NCI-H2227 treated with DMSO at 0.1 percent for 48 hours (cell line): ENCODE measurements around the gene NRG3.

Source experiments
- DNase-seq: peaks from one replicate; lab custom pipeline; 2025; lab: John Stamatoyannopoulos, UW

Gene NRG3

DNA sequence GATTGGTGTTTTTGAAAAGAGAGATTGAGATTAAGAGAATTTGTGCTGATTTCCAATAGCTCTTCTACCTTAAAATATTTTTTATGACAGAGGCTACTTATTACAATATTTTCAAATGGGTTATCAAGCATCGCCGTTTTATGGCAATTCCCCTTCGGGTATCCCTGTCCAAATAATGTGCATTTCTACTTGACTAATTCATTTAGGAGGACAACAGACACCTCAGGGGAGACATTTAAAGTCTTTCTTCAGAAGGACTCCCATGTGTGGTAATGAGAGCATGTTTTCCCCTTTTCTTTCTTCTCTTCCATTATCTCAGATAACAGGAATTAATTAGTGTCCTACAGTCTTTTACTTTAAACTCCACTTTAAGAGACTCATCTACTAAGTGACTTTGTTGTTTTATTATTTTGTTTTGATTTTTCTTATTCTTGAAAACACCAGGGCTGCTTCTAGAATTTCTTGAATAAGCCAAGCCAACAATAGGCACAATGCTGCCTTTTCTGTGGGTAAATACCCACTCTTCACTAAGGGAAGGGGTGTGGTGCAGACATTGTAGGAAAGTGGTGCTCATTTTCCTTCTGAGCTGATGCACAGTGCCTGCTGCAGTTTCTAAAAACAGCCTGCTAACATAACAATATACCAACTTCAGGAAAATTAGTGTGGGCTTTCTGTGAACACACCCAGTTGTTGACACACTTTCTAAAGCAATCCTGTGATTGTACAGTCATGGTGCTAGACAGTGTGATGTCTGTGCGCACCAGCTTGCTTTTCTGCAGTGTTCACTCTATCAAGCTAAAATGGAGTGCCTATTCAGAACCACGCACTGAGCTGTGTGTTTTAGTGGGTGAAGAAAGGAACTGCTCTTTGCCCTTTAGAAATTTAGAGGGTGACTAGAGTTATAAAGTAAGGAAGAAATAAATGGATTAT, 597.7 kb downstream of the NRG3 start:
- no peak for DNase-seq

DNA sequence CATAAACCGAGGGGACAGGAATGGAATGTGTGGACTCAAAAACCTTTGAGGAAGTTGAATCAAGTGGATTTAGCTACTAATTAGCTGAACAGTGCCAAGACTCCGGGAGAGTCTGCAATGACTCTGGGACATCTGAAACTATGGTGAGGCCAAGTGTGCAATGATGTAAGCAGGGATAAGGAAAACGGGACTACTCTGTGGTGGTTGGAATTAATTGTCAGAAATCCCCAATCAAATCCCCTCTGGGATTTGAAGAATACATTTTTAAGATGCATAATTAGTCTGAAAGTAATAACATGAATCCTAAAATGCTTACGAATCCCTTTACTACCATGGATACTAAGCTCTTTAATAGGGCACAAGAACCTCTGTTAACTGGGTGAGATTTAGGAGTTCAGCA, 602.8 kb downstream of the NRG3 start:
- DNase-seq = no peak

DNA sequence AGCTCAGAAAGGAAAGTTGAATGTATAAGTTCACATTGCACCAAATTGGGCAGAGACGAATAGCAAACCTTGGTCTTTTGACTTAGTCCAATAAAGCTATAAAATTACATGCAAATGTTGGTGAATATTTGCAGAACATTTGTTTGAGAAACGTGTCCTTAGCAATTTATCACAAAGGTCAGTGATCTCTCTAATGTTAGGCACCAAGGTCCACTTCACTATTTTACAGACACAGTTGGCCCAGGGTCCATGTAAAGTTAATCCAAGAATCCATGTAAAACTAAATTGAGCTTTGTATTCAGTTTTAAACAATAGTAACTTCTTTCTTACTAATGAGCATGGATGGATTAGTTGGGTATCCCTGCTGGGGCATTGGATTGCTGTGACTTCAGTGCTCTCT, 617.7 kb downstream of the NRG3 start:
- DNase-seq = no peak

DNA sequence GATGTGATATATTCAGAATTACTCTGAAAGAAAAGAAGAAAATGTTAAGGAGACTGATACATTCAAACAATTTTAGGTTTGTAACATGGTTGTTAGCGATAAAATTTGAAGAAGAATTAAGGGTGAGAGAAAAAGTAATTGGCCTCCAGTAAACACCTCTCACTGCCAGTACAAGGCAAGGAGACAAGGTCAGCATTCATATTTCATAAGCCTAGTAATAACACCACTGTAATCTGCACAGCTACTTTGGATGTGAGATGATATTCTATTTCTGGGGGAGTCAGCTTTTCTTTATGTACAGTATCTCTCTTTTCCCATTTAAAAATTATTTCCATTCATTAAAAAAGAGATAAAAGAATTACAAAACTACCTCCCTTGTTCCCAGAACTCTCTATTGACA, 621.1 kb downstream of the NRG3 start:
- DNase-seq = no peak

DNA sequence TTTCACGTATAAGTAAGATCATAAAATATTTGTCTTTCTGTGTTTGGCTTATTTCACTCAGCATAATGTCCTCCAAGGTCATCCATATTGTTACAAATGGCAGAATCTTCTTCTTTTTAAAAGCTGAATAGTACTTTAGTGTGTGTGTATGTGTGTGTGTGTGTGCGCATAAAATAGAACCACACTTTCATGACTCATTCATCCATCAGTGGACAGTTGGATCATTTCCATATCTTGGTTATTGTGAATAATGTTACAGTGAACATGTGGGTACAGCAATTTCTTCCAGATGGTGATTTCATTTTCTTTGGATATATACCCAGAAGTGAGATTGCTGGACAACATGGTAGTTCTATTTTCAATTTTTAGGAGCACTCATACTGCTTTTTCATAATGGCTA, 622.4 kb downstream of the NRG3 start:
- no peak for DNase-seq

DNA sequence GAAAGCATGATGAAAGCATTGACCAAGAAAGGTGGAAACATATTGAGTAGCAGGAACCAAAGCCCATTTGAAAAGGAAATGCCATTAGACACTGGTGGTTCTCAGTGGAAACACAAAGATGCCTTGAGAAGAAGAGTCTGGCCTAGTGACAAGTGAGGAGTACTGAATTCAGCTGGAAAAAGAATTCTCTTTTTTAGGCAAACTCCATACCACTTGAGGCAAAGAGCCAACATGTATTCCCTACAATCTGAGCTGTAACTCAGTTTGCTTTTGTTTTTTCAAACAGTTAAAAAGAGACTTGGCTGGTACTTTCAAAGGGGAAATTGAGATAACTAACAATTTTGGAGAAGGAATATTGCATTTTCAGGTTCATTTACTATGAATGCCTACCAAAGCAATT, 624.0 kb downstream of the NRG3 start:
- no peak for DNase-seq

DNA sequence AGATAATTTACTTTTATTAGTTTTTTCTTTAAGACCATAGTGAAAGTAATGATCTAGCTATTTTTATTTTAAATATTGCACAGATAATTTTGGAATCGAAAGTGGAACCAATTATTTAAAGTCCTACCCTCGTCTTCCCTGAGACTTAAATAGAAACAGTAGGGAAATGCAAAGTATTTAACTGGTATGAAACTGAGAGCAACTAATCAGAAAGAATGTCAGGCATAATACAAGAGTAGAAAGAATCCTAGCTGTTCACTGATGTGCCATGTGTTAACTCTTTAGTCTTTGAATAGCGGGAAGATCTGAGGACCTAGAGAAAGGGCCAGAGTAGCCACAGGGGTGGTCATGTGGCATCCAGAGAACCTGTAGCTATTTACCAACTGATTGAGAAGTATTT, 630.0 kb downstream of the NRG3 start:
- no peak for DNase-seq

DNA sequence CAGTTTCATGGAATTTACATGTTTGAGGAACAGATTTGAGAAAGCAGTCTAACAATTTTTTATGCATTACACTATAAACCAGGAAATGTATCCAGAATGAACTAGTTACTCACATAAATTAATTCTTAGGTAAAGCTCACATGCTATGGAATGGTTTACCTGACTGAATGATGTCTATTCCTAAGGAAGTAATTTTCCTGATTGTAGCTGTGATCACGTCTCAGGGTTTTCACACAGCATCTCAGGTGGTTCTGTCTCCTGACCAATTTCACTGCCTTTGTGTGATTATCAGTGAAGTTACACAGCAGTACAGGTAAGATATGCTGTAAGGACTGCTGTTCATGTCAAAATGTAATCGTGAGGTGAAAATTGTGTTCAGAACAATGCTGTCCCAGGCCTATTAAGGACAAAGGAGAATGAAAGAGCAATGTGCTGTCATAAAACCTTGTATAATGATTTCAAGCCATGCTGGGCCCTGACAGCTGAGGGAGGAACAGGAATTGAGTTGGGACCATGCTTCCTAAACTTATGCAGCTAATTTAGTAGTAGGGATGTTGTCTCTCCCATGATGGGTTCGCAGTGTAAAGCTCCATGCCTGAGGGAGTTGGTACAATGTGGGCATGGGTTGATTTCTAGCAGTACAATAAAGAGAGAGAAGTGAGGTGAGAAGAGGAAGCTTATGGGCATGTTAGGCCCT, 631.8 kb downstream of the NRG3 start:
- no peak for DNase-seq

DNA sequence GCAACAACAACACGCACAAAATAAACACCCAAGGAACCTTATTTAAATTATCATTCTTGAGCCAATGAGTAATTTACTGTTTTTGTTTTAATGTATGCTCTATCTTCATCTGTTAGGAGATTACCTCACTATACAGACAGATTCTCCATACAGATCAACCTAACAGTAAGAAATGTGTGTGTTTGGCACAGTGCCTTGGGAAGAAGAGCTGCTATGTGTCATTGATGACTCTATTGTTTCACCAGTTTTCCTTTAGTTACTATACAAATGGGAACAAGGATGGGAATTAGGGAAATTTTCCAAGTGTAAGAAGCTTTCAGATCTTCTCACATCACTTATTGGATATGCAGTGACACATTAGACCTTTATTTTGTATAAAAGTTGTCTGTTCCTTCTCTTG, 640.3 kb downstream of the NRG3 start:
- DNase-seq = no peak

DNA sequence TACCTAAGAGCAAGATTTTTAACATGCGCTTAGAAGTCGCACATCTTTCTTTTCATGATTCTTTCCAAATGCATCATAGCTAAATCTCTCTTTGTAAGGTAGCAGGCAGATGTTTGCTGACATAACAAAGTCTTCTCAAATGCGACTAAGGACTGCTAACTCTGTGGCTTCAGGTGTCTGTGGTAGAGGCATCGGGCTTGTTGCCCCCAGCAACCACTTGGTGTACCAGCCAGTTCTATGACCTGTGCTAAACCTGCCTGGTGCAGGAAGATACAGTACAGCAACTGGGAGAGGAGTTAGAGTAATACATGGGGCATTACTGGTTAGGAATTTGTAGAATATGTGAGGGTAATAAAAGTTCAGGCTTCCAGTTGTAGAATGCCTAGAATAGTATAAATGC, 654.1 kb downstream of the NRG3 start:
- DNase-seq = no peak

DNA sequence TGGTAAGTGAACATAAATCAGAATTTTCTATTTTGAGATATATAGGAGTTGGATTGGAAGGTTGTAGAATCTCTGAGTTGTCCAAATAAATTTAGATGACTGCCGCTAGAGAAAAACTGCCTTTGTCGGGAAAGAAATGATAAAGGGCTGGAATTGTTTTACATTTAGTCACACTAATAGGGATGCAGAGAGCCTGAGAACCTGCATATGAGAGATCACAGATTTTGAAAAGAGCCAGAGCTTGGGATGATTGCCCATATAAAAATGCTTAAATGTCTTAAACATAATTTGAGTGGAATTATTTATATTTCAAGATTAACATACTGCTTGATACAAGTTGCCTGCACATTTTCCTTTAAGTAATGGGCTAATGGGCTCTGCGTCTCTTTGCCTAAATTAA, 660.5 kb downstream of the NRG3 start:
- no peak for DNase-seq

DNA sequence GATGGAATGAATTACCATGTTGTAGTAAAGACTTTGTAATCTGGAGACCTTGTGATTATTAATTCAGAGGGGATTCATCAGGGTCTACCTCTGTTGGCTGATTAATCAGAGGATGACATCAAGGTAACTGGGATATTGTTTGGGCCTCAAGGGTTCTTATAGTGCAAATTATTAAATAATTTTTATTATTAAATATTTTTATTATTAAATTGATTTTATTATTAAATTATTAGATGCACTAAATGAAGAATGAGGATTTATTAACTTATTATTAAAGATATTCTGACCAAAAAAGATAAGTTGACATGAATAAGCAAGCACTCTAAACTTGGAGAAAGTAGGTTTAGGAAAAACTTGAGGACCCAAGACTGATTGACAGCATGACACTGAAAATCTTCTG, 661.7 kb downstream of the NRG3 start:
- no peak for DNase-seq

DNA sequence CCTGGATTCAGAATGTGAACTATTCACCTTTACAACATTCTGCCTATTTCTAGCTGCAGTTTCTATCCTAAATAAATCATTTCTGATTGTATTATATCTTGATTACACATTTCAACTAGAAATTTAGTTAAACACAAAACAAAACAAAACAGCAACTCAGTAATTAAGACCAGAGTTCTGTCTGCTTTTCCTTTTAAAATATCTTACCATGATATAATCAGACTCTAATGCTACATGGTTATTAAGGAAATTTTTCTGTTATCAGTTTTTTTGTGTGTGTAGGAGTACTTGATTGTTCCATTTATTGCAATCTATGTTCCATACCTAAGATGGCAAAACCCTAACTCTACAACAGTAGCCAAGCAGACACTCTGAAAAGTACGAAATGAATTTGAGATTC, 663.3 kb downstream of the NRG3 start:
- DNase-seq = no peak

DNA sequence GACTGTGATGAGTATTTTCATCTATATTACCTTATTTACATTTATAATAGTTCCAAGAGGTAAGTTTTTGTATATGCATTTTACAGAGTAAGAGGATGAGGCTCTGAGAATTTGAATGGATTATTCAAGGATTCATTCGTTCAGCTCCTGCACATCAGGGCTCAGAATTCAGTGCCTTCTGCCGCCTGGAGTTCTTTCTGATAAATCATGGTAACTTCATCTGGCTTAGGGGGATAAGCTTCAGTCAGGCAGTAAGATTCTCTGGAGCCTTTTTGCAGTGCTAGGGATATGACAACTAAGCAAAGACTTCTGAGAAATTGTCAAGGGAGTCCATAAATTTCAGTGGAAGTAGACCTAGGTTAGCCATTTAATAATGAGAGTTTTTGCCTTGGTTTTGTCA, 668.6 kb downstream of the NRG3 start:
- DNase-seq = no peak

DNA sequence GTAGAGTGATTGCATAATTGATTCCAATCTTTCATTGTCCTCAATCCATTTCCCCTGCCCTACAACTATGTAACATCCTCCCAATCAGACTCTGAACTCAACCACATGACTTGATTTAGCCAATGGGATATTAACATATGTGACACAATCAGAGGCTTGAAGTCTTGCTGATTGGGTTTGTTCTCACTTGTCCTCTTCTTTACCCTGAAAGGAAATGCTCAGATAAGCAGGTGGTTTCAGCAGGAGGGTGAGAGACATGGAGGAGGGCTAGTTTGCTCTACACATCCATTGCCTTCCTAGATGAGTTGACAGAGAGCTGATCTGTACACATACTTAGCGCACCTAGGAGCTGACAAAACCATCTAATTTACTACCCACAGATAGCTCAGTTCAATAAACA, 669.4 kb downstream of the NRG3 start:
- DNase-seq = no peak

DNA sequence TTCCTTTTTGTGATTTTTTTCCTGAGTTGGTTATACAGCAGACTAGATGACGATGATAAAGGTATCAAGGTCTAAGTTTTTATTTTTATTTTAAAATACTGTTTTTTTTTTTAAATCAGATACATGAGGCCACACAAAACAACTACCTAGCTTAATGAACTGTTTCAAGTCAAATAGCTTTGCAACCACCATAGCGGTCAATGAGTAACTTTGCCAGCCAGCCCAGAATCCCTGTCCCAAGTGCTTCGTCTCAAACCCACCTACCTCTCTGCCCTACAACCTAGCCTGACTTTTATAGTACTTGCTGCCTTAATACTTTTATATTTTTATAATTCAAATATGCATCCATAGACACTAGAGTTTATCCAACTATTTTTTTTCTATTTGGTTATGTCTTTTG, 676.5 kb downstream of the NRG3 start:
- no peak for DNase-seq

DNA sequence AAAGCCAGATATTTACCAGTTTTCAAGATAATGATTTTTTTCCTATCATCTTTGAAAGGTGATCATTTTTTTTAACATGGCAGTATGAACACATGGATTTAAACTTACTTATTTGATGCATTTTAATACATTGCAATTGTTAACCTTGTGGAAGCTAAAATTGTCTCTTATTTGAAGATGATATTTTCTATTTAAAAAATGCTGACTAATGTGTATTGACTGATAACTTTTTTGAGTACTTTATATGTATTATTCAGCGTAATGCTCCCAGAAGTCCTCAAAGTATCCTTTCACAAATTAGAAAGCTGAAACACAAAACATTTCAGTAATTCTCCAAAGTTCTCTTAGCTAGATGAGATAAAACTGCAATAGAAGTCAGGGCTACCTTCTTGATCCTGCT, 677.3 kb downstream of the NRG3 start:
- no peak for DNase-seq

DNA sequence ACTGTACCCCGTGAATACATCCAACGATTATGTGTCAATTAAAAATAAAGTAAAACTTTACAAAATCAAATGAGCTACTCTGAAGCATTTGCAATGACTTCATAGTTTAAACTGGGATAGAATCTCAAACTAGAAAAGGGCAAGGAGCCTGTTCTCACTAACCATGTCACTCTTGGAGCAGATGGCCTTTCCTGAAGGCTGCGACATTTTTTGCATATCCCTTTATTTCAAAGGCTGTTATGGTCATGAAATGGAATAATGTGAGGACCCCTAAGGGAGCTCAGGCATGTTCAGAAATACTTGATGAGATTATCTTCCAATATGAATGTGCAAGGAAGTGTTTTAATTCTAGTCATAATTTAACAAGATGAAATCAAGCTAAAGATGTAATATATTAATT, 679.4 kb downstream of the NRG3 start:
- no peak for DNase-seq

DNA sequence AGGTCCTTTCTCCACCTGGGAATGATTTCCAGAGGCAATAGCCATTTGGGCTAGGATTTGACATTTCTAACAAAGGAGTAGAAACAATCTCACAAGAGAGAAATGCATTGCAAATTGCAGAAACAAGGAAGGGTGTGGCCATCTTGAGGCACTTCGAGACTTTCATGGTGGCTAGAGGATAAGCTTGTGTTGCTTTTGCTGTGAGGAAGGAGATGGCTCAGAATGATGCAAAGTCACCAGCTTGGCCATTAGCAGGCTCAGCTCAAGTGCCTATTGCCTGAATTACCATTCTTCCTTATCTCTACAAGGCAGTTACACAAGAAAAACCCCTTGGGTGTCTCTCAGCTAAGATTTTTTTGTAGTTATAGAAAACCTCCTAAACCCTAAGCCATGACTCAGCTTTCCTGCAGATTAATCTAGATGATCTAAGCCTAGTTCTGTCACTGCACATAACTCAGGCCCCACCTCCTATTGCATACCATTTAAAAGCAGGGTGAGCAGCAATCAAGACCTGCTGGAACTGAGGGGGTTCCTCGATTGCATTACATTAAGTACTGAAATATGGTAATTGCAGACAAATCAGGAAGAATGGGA, 683.1 kb downstream of the NRG3 start:
- DNase-seq = no peak

DNA sequence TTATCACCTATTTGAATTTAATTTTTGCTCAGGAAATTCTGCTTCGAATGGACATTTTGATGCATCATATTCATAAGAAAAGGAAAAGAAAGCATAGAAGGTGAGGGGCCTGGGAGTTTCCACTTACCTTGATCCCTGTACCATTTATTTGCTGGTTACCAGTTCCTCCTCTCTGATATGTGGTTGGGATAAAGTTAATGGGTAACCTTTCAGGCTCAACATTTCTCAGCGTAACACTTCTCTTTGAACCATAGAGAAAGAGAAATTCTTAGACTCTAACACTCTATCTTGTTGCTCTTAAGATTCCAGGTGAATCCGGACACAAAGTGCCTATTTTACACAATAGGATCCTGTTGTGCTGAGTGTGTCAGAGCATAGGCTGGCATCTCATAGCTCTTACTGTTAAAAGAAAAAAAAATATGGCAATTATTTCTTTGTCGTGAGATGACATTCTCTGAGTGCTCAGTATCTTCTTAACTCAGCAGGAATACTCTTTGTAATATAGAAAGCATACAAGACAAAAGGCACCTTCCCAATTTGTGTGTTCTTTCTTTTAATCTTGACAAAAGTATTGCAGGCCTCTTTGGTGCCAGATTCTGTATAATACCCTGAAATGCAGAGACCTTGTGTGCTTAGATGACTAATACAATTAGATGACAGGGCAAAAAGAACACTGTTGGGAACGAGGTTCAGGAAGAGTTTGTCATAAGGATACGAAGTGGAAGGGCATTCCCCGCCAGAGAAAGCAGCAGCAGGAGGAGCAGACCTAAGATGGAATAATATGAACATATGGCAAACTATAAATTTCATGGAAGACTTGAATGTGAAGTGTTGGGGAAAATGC, 689.6 kb downstream of the NRG3 start:
- no peak for DNase-seq

DNA sequence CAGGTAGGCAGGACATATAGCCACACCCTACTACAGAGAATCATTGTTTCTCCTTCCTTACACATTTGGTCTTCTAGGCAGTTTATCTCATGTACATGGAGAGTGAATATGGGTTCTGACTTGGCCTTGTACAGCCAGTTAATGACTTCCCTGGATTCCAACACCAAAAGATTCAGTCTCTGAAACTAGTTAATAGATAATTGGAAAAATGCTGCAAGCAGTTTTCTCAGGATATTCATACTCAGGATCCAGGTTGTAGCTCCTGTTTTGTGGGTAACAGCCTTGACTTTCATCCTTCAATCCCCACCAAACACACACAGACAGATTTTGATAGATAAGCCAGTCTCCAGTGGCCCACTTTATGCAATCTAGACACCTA, 690.2 kb downstream of the NRG3 start:
- DNase-seq = no peak

DNA sequence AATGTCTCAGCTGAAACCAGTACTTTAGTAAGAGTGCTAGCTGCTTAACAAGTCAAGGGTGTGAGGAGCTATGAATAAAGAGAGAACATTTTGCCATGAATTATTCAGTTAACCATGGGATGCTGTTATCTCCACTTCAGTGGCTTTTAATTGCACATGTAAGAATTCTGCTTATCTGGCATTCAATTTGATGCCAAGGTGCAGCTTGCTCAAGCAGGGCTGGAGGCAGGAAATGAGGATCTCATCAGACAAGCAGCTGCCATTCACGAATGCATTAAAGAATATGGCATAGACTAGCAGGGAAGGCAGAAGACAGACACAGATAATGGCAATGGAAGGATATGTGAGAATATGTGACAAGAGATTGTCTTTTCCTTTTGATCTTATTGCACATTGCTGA, 697.8 kb downstream of the NRG3 start:
- DNase-seq = no peak
